Neural cell (in vitro differentiated cells): ENCODE measurements around the gene CCDC74A. TPM values are rescaled to one million over a fixed set of nuclear protein-coding genes. Genes with fewer than 3 reads are reported as not detected.
A peak's percentile ranks its signal among the peaks of the same experiment; 100 is the strongest.
"Not testable (repeated sequence)": the region's sequence is repeated elsewhere in the genome, so short reads cannot be mapped to it uniquely, and the experiment has no call there.

Experiments used
- H2AFZ ChIP-seq: fragments of 200-600, 300-800 bp; sonication (generic), shearing (Covaris generic); 2 replicates; pipeline ENCODE4 v1.6.0; 2014; ENCODE audit warnings: low read depth, mild to moderate bottlenecking, antibody characterized with exemption, low read length, moderate library complexity
- H3F3A ChIP-seq: fragments of 200-600 bp; shearing (Covaris generic); 2 replicates; pipeline ENCODE4 v1.6.1; 2016; ENCODE audit warnings: mild to moderate bottlenecking, moderate library complexity, mixed read lengths, antibody characterized with exemption, low read length; ENCODE audit not compliant: insufficient read depth, poor library complexity, severe bottlenecking
- H3K27ac ChIP-seq: fragments of 200-600, 300-800 bp; sonication (generic), shearing (Covaris generic); 2 replicates; pipeline ENCODE4 v1.5.1; 2014; ENCODE audit warnings: mild to moderate bottlenecking, low read length, moderate library complexity
- H3K27me3 ChIP-seq: fragments of 300-800, 200-600 bp; sonication (generic), shearing (Covaris generic); 2 replicates; pipeline ENCODE4 v1.6.0; 2014; ENCODE audit warnings: mild to moderate bottlenecking, low read depth, low read length, moderate library complexity; ENCODE audit not compliant: insufficient read depth
- H3K36me3 ChIP-seq: fragments of 300-800, 200-600 bp; sonication (generic), shearing (Covaris generic); 2 replicates; pipeline ENCODE4 v1.5.1; 2014; ENCODE audit warnings: mild to moderate bottlenecking, antibody characterized with exemption, low read length, moderate library complexity; ENCODE audit not compliant: insufficient read depth
- H3K4me2 ChIP-seq: fragments of 300-800, 200-600 bp; sonication (generic), shearing (Covaris generic); 2 replicates; pipeline ENCODE4 v1.6.0; 2014; ENCODE audit warnings: mild to moderate bottlenecking, low read length
- H3K4me3 ChIP-seq: fragments of 300-800, 200-600 bp; sonication (generic), shearing (Covaris generic); 2 replicates; pipeline ENCODE4 v1.5.1; 2014; ENCODE audit warnings: mild to moderate bottlenecking, low read length, moderate library complexity
- H3K79me2 ChIP-seq: fragments of 200-600 bp; shearing (Covaris generic); replicated peaks from 2 replicates; pipeline ENCODE4 v1.6.0; 2014; ENCODE audit warnings: mild to moderate bottlenecking, low read length, moderate library complexity; ENCODE audit not compliant: insufficient read depth
- H3K9ac ChIP-seq: fragments of 300-800, 200-600 bp; sonication (generic), shearing (Covaris generic); 2 replicates; pipeline ENCODE4 v1.6.1; 2016; ENCODE audit warnings: mild to moderate bottlenecking, low read length, mixed read lengths
- H3K9me2 ChIP-seq: fragments of 200-600 bp; shearing (Covaris generic); 2 replicates; pipeline ENCODE4 v1.6.1; 2016; ENCODE audit warnings: mild to moderate bottlenecking, low read length, mixed read lengths; ENCODE audit not compliant: insufficient read depth
- H3K9me3 ChIP-seq: fragments of 200-600, 300-800 bp; sonication (generic), shearing (Covaris generic); 2 replicates; pipeline ENCODE4 v1.6.1; 2016; ENCODE audit warnings: mild to moderate bottlenecking, mixed run types, low read length, moderate library complexity, mixed read lengths
- H4K20me1 ChIP-seq: fragments of 200-600 bp; shearing (Covaris generic); 2 replicates; pipeline ENCODE4 v1.6.1; 2016; ENCODE audit warnings: mild to moderate bottlenecking, mixed run types; ENCODE audit not compliant: insufficient read depth
- CTCF ChIP-seq: fragments of 450-650 bp; IDR thresholded peaks from 2 replicates; pipeline ENCODE4 v1.5.1; 2014; ENCODE audit warnings: antibody characterized with exemption, mild to moderate bottlenecking, moderate library complexity; ENCODE audit not compliant: poor library complexity, severe bottlenecking
- EP300 ChIP-seq: fragments of 450-650 bp; conservative IDR thresholded peaks from 2 replicates; pipeline ENCODE4 v1.6.1; 2014; ENCODE audit warnings: antibody characterized with exemption, mild to moderate bottlenecking, moderate library complexity; ENCODE audit not compliant: poor library complexity, severe bottlenecking
- EZH2 ChIP-seq: fragments of 200-600, 300-800 bp; shearing (Covaris generic), sonication (generic); IDR thresholded peaks from 2 replicates; pipeline ENCODE4 v1.6.1; 2014; ENCODE audit warnings: antibody characterized with exemption, low read length, borderline replicate concordance, mild to moderate bottlenecking; ENCODE audit not compliant: insufficient read depth, poor library complexity, severe bottlenecking
- MXI1 ChIP-seq: fragments of 450-650 bp; conservative IDR thresholded peaks from 2 replicates; pipeline ENCODE4 v1.6.1; 2014; ENCODE audit warnings: antibody characterized with exemption, mild to moderate bottlenecking; ENCODE audit not compliant: poor library complexity, severe bottlenecking
- POLR2AphosphoS5 ChIP-seq: IDR thresholded peaks from 2 replicates; pipeline ENCODE4 v1.6.1; 2012
- RAD21 ChIP-seq: fragments of 450-650 bp; conservative IDR thresholded peaks from 2 replicates; pipeline ENCODE4 v1.6.1; 2014; ENCODE audit warnings: antibody characterized with exemption, mild to moderate bottlenecking, moderate library complexity
- SMC3 ChIP-seq: fragments of 450-650 bp; conservative IDR thresholded peaks from 2 replicates; pipeline ENCODE4 v1.6.1; 2014; ENCODE audit warnings: antibody characterized with exemption, mild to moderate bottlenecking, moderate library complexity; ENCODE audit not compliant: poor library complexity
- TAF1 ChIP-seq: IDR thresholded peaks from 2 replicates; pipeline ENCODE4 v1.6.1; 2012; ENCODE audit warnings: low read depth
- polyA plus RNA-seq: library from polyadenylated mRNA; depleted of rRNA; stranded (reverse); fragments of >200 nt; gene quantifications from 2 replicates; pipeline ENCODE4 v1.2.3, GENCODE V29; 2014
- TF ChIP-seq, protein P1 (sequence below): IDR thresholded peaks from 2 replicates; pipeline ENCODE4 v1.6.1; 2012; ENCODE audit warnings: borderline replicate concordance

The CCDC74A gene
- polyA plus RNA-seq, 1 donor from 2014 or later: 38.2 TPM

GRCh38 chr2:131516011-131516410 is 11.7 kb upstream of the CCDC74A start:
- H3K9me2 ChIP-seq: no peaks in the 10 kb centered on the region
- no peaks in the 10 kb centered on the region for H3F3A ChIP-seq
- no peaks in the 10 kb centered on the region for H3K36me3 ChIP-seq
- no peaks in the 10 kb centered on the region for H3K79me2 ChIP-seq
- no peak overlapping the region for H3K9ac ChIP-seq
- no peaks in the 10 kb centered on the region for H4K20me1 ChIP-seq
- TF ChIP-seq TAF1 (no peak), EZH2 (no peak), CTCF (no peak), SMC3 (no peak), POLR2AphosphoS5 (no peak), EP300 (no peak), RAD21 (no peak), MXI1 (no peak)
- TF ChIP-seq, protein P1, sequence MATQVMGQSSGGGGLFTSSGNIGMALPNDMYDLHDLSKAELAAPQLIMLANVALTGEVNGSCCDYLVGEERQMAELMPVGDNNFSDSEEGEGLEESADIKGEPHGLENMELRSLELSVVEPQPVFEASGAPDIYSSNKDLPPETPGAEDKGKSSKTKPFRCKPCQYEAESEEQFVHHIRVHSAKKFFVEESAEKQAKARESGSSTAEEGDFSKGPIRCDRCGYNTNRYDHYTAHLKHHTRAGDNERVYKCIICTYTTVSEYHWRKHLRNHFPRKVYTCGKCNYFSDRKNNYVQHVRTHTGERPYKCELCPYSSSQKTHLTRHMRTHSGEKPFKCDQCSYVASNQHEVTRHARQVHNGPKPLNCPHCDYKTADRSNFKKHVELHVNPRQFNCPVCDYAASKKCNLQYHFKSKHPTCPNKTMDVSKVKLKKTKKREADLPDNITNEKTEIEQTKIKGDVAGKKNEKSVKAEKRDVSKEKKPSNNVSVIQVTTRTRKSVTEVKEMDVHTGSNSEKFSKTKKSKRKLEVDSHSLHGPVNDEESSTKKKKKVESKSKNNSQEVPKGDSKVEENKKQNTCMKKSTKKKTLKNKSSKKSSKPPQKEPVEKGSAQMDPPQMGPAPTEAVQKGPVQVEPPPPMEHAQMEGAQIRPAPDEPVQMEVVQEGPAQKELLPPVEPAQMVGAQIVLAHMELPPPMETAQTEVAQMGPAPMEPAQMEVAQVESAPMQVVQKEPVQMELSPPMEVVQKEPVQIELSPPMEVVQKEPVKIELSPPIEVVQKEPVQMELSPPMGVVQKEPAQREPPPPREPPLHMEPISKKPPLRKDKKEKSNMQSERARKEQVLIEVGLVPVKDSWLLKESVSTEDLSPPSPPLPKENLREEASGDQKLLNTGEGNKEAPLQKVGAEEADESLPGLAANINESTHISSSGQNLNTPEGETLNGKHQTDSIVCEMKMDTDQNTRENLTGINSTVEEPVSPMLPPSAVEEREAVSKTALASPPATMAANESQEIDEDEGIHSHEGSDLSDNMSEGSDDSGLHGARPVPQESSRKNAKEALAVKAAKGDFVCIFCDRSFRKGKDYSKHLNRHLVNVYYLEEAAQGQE: no peak
- H3K9me3 ChIP-seq: no peaks in the 10 kb centered on the region
- H3K27me3 ChIP-seq: no peaks in the 10 kb centered on the region
- H3K4me2 ChIP-seq: no peak overlapping the region
- no peak overlapping the region for H3K4me3 ChIP-seq
- H2AFZ ChIP-seq: no peak overlapping the region
- no peak overlapping the region for H3K27ac ChIP-seq

DNA sequence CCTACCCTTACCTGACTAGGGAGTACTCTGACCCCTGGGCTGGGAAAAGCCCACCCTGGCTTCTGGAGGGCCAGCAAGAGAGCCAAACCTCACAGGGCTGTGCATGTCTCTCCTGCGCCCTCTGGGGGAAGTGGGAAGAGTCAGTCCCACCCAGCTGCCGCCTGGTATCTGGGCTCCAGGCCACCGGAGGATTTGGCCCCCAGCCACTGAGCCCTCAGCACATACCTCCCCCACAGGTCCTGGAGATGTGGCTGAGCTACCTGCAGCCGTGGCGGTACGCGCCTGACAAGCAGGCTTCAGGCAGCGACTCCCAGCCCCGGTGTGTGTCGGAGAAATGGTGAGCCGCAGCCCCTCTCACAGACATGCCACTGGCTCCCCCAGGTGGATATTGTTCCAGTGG is 11.1 kb upstream of the CCDC74A start:
- not testable (repeated sequence) for H3K9me2 ChIP-seq, H3K4me2 ChIP-seq, H4K20me1 ChIP-seq, H3K4me3 ChIP-seq, H3K9ac ChIP-seq, H3K27me3 ChIP-seq, H3K36me3 ChIP-seq, H3K79me2 ChIP-seq, H3K9me3 ChIP-seq, H3K27ac ChIP-seq, H2AFZ ChIP-seq, H3F3A ChIP-seq
- peak; percentile 9 for TF ChIP-seq CTCF
